HG03095 (cell line): ENCODE results near the gene KCTD15.
"Not testable (repeated sequence)": the region's sequence is repeated elsewhere in the genome, so short reads cannot be mapped to it uniquely, and the experiment has no call there.

Experiments
- ATAC-seq: cut with Tn5 transposase; IDR thresholded peaks from one replicate; pipeline ENCODE4 v1.9.1; 2021; ENCODE audit warnings: moderate library complexity; ENCODE audit not compliant: unreplicated experiment

KCTD15 gene

GRCh38 chr19:33813391-33814101 is 16.9 kb downstream of the KCTD15 start:
- no peak for ATAC-seq

- no peak for ATAC-seq
Observed at GRCh38 chr19:33814181-33815165, 17.8 kb downstream of the KCTD15 start.

GRCh38 chr19:33815380-33816340 is 19.0 kb downstream of the KCTD15 start:
- ATAC-seq, result no peak

GRCh38 chr19:33818411-33818810 is 21.7 kb downstream of the KCTD15 start:
- no peak for ATAC-seq

- ATAC-seq, result not testable (repeated sequence)
Observed at GRCh38 chr19:33819078-33819477, 22.4 kb downstream of the KCTD15 start.

GRCh38 chr19:33819506-33819879 is 22.8 kb downstream of the KCTD15 start:
- ATAC-seq, result no peak

GRCh38 chr19:33819880-33820781 is 23.5 kb downstream of the KCTD15 start:
- ATAC-seq, result no peak

GRCh38 chr19:33821871-33822270 is 25.2 kb downstream of the KCTD15 start:
- ATAC-seq, result no peak

- ATAC-seq, result no peak
Observed at GRCh38 chr19:33823341-33823740, 26.7 kb downstream of the KCTD15 start.

GRCh38 chr19:33825556-33825955 is 28.9 kb downstream of the KCTD15 start:
- no peak for ATAC-seq

- ATAC-seq, result no peak
Observed at GRCh38 chr19:33826521-33826920, 29.9 kb downstream of the KCTD15 start.

- ATAC-seq, result no peak
Observed at GRCh38 chr19:33828266-33829075, 31.8 kb downstream of the KCTD15 start.

GRCh38 chr19:33830264-33830663 is 33.6 kb downstream of the KCTD15 start:
- no peak for ATAC-seq

- ATAC-seq, result no peak
Observed at GRCh38 chr19:33831825-33832224, 35.2 kb downstream of the KCTD15 start.

- ATAC-seq, result no peak
Observed at GRCh38 chr19:33832633-33833032, 36.0 kb downstream of the KCTD15 start.

GRCh38 chr19:33840382-33840781 is 43.7 kb downstream of the KCTD15 start:
- ATAC-seq, result no peak

GRCh38 chr19:33840783-33841182 is 44.1 kb downstream of the KCTD15 start:
- no peak for ATAC-seq

GRCh38 chr19:33841685-33842084 is 45.0 kb downstream of the KCTD15 start:
- no peak for ATAC-seq

GRCh38 chr19:33844478-33844877 is 47.8 kb downstream of the KCTD15 start:
- ATAC-seq, result no peak
